Small intestine (tissue), 7 donors: ENCODE measurements around the gene TNS2. TPM values are rescaled to one million over a fixed set of nuclear protein-coding genes. Genes with fewer than 3 reads are reported as not detected.

Experiments
- DNase-seq, 2 donors: peaks; one replicate each; pipeline versions ENCODE4 v3.0.0 to v3.0.0-alpha.2; 2013
- FAIRE-seq: peaks from 2 replicates; lab custom pipeline; 2012; peaks lifted over from hg19 to GRCh38; lab: Jason Lieb, UNC
- H3K27ac ChIP-seq, 3 donors: one replicate each; pipeline ENCODE4 v1.5.1; 2013; ENCODE audit warnings: low read length in 2 of 3, mild to moderate bottlenecking in 2 of 3, control low read depth in 1 of 3, inconsistent platforms in 1 of 3, low read depth in 1 of 3, moderate library complexity in 1 of 3
- H3K27me3 ChIP-seq, 3 donors: one replicate each; pipeline ENCODE4 v1.6.1; 2013; ENCODE audit warnings: low read length in 3 of 3, inconsistent platforms in 1 of 3; ENCODE audit not compliant: control insufficient read depth in 3 of 3, insufficient read depth in 3 of 3
- H3K36me3 ChIP-seq, 3 donors: one replicate each; pipeline ENCODE4 v1.6.1; 2013; ENCODE audit warnings: low read length in 3 of 3, inconsistent platforms in 1 of 3, low read depth in 1 of 3, mild to moderate bottlenecking in 1 of 3, moderate library complexity in 1 of 3; ENCODE audit not compliant: control insufficient read depth in 3 of 3, insufficient read depth in 2 of 3
- H3K4me1 ChIP-seq, 3 donors: one replicate each; pipeline ENCODE4 v1.6.1; 2013; ENCODE audit warnings: low read length in 2 of 3, inconsistent platforms in 1 of 3, low read depth in 1 of 3, mild to moderate bottlenecking in 1 of 3, moderate library complexity in 1 of 3; ENCODE audit not compliant: control insufficient read depth in 3 of 3, insufficient read depth in 2 of 3
- H3K4me3 ChIP-seq, 3 donors: one replicate each; pipeline ENCODE4 v1.5.1; 2013; ENCODE audit warnings: low read length in 3 of 3, control low read depth in 1 of 3, inconsistent platforms in 1 of 3, low read depth in 1 of 3, mild to moderate bottlenecking in 1 of 3, moderate library complexity in 1 of 3
- H3K9me3 ChIP-seq, 2 donors: one replicate each; pipeline ENCODE4 v1.6.1; 2013; ENCODE audit warnings: low read depth in 1 of 2, low read length in 1 of 2; ENCODE audit not compliant: control insufficient read depth in 2 of 2, insufficient read depth in 1 of 2
- WGBS, 3 donors: extraction: QIAGEN DNeasy Blood & Tissue Kit; methylation state at CpG; one replicate each; pipeline ENCODE4 v1.1.7; 2013; 5-methylcytosine and 5-hydroxymethylcytosine counted together
- polyA plus RNA-seq, 4 donors: library from polyadenylated mRNA; stranded (reverse) in 3 of 4; unstranded in 1 of 4; fragments of 200-250 nt in 3 of 4; fragments of 120-200 nt in 1 of 4; gene quantifications; one replicate each; pipeline versions ENCODE4 v1.2.1 to v1.2.3, GENCODE V29; 2013
- donor health status: healthy with polysubstance abuse.
- donor health status: control.
- donor health status: control.
- donor health status: Bipolar disorder and iron deficiency.
- donor health status: healthy.

Gene TNS2
- polyA plus RNA-seq, 4 donors = 5.8 to 52.9 (median 25.0) TPM

DNA sequence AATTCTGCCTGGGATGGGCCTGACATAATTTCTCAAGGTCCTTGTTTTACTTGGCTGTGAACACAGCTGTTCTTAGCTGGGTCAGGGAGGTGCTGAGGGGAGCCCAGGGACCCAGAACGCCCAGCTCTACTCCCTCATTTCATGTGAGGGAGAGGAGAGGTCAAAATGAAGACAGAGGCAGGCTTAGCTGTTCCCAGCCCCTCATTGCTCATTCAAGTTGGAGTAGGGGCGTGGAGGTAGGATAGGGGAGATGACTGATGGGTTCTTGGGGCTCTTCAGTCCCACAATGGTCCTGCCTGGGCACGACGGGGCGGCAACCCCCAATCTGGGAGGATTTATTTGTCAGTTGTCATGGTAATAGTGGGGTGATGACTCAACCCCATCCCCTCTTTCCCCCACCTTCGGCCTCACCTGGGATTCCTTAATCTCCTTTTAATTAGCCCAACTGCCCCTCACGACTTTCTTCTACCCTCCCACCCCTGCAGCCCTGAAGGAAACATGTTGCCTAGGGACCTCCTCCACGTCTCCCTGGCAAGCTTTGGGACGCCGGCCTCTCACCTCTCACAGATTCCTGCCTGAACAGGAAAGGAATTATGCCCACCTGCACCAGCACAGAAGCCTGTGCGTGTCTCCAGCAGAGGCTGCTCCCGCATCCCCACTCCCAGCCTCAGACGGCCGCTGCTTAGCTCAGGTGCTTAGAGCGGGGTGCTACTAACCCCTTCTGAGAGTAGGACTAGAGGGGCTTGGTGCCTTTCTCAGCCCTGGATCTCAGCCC is 19.1 kb downstream of the TNS2 start:
- Histone ChIP-seq H3K9me3 (no peaks in the 10 kb centered on the region), H3K4me1 (peaks cover 0 to 5% (median 2%) of the 10 kb centered on the region in 3 donors), H3K4me3 (no peak overlapping the region), H3K27me3 (no peaks in the 10 kb centered on the region), H3K27ac (no peak overlapping the region), H3K36me3 (peaks cover 8 to 90% (median 10%) of the 10 kb centered on the region in 3 donors)
- DNase-seq (peak in 1 of 2 donors; percentile 1), FAIRE-seq (no peak)
- WGBS, 3 donors = 80 to 91% (median 82%) methylated on average over 14 to 15 of the region's 15 CpGs

DNA sequence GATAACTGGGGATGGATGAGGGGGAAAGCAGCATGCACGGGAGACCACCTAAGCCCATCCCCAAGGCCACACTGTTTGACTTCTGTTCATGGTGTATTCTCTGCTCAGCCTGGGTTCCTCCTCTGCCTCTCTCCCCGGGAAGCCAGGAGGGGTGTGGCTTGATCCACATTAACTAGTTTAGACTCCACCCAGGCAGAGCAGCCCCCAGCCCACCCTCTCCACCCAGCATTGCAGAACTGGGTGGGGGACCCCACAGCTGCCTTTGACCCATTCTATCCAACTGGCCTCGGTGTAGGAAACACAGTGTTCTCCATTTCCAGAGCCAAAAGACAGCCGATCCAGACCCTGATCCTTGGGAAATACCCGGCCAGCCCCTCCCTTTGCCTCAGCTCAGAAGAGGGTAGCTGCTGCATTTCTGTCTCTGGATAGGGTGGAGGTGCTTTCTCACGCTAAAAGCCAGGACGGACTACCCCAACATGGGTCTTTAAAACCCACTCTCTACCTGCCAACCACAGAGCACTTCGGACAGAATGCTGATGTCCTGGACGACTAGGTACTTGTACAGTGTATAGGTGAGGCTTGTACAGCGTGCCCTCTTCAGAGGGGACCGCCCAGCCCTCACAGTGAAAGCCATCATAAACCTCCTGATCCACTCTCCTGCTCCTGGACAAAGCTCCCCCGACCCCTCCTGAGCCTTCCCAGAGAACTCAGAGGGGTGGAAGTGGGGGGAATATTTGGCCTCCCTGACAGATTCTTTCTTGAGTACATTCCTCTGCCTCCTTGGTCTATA is 20.0 kb downstream of the TNS2 start:
- peak overlapping the region in 1 of 3 donors; percentile 37 for H3K27ac ChIP-seq
- H3K4me1 ChIP-seq = peaks cover 0 to 5% (median 2%) of the 10 kb centered on the region in 3 donors
- peaks cover 9 to 90% (median 15%) of the 10 kb centered on the region in 3 donors for H3K36me3 ChIP-seq
- no peak overlapping the region for H3K4me3 ChIP-seq
- H3K9me3 ChIP-seq = no peaks in the 10 kb centered on the region
- FAIRE-seq (no peak), DNase-seq (no peak)
- 72 to 83% (median 80%) methylated on average over 12 of the region's 12 CpGs for WGBS, 3 donors
- no peaks in the 10 kb centered on the region for H3K27me3 ChIP-seq

DNA sequence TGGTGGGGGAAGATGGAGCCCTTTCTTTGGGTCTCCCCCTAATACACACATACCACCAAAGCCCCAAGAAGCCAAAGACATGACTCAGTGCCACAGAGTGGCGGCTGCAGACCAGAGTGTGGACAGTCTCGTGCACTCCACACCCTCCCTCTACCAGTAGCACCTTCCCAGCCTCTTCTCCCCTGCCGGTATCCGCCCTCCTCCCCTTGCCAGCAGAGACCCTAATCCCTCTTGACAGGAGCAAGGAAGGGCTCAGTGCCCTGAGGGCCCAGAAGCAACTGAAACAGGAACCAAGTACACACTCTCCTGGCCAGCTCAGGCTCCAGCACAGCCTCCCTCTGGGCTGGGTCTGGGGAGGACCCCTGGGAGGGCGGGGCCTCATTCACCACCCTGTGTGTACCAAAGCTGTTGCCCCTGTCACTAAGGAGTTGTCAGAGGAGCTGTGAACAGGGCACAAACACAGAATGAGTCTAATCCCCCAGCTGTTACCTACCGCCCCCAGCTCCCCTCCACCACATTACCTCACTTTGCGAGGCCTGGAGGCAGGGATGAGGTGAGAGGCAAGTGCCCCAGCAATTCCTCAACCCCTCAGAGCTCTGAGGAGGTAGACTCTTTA is 21.1 kb downstream of the TNS2 start:
- peaks cover 4 to 90% (median 15%) of the 10 kb centered on the region in 3 donors for H3K36me3 ChIP-seq
- H3K9me3 ChIP-seq = no peaks in the 10 kb centered on the region
- H3K27me3 ChIP-seq = no peaks in the 10 kb centered on the region
- 85 to 89% (median 87%) methylated on average over 7 of the region's 7 CpGs for WGBS, 3 donors
- H3K27ac ChIP-seq = peak overlapping the region in 1 of 3 donors; percentile 64
- H3K4me3 ChIP-seq = no peak overlapping the region
- FAIRE-seq (no peak), DNase-seq (no peak)
- peaks cover 0 to 5% (median 2%) of the 10 kb centered on the region in 3 donors for H3K4me1 ChIP-seq

DNA sequence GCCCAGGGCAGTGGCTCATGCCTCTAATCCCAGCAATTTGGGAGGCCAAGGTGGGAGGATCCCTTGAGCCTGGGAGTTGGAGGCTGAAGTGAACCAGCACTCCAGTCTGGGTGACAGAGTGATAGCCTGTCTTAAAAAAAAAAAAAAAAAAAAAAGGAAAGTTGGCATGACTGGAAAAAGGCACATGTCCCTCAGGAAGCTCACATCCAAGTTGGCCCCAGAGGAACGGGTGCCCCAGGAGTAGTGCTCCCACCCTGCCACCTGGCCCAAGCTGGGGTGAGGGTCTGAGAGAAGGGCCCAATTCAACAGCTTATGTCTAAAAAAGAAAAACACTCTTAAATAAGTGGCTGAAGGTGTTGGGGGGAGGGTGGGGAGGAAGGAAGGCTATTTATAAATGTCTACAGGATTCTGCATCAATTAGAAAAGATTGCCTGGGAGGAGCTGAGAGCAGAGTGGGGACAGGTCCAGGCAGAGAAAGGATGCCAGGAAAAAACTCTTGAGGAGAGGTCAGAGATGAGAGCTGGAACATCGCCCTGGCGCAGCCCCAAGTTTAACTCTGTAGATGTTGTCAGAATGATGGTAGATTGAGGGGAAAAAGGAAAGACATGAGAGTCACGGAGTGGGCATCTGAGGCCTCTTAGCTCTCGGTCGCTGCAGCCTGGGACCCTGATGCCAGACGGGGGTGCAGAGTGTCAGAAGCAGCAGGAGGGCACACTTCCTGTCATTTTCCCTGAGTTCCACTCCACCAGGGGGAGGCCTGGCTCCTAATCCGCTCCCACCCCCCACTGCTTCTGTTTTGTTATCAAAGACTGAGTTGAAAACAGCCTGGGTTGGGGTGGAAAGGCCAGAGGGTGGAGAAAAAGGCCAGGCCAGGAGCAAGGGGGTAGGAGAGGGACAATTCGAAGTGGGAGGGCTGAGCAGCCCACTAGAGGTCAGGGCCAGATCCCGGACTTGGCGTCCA is 22.0 kb downstream of the TNS2 start:
- Histone ChIP-seq H3K9me3 (no peaks in the 10 kb centered on the region), H3K36me3 (peaks cover 4 to 90% (median 15%) of the 10 kb centered on the region in 3 donors), H3K4me3 (no peak overlapping the region), H3K27me3 (no peaks in the 10 kb centered on the region), H3K4me1 (peaks cover 0 to 5% (median 2%) of the 10 kb centered on the region in 3 donors), H3K27ac (peak overlapping the region in 1 of 3 donors; percentile 74)
- DNase-seq (no peak), FAIRE-seq (no peak)
- WGBS, 3 donors = 53 to 90% (median 89%) methylated on average over 11 of the region's 11 CpGs

DNA sequence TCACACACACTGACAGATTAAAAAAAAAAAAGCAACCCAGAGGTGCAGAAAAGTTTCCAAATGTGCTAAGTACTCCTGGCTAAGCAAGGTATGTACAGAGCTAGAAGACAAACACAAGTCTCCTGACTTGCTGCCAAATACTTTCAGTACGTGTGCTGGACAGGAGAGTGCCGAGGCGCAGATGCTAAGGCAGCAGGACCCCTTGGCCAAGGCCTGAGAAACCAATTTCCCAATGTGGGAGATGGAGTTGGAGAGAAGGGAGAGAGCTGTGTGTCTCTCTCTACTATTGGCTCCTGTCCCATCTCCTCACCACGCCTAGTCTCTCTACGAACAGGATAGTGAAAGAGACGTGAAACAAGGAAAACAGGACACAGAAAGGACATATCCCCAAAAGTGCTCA is 24.0 kb downstream of the TNS2 start:
- WGBS, 3 donors = 61 to 65% (median 62%) methylated on average over 6 of the region's 6 CpGs
- H3K27ac ChIP-seq = peak overlapping the region in 2 of 3 donors; percentile 12 to 50
- H3K27me3 ChIP-seq = no peaks in the 10 kb centered on the region
- peaks cover 0 to 7% (median 2%) of the 10 kb centered on the region in 3 donors for H3K4me1 ChIP-seq
- DNase-seq = no peak
- H3K4me3 ChIP-seq = no peak overlapping the region
- peaks cover 4 to 81% (median 6%) of the 10 kb centered on the region in 3 donors for H3K36me3 ChIP-seq
- no peak for FAIRE-seq
- no peaks in the 10 kb centered on the region for H3K9me3 ChIP-seq

DNA sequence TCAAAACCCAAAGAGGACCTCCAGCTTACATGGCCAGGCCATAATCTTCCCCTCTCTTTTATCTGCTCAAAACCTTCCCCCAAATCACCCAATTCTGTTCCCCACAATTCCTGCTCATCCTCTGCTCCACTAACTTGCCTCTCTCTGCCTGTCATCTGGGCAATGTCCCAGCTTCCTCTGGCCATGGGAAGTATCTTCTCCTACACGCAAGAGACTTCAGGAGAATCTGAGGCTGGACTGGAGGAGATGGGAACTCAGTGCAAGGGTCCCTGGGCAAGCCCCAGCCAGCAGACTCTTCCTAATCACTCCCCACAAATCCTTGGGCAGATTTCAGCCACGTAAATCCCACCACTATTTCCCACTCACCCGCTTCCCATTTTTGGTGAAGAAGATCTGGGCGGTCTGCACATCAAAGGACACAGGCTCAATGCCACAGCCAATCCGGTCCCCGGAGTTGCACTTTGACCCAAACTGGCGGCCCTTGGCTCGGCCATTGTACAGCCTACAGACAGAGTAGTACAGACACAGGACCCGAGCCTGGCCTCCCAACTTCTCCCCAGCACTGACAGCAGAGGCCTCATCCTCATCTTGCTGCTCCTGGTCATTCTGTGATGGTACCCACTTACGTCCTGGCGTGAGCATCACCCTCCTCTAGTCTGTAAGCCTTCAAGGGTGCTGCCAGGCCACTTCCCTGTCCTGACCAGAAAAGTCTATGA is 24.6 kb downstream of the TNS2 start:
- 79 to 84% (median 83%) methylated on average over 11 of the region's 11 CpGs for WGBS, 3 donors
- DNase-seq = no peak
- no peaks in the 10 kb centered on the region for H3K9me3 ChIP-seq
- H3K27ac ChIP-seq = peak overlapping the region in 2 of 3 donors; percentile 12 to 50
- H3K36me3 ChIP-seq = peaks cover 4 to 75% (median 6%) of the 10 kb centered on the region in 3 donors
- H3K27me3 ChIP-seq = no peaks in the 10 kb centered on the region
- FAIRE-seq = no peak
- H3K4me3 ChIP-seq = no peak overlapping the region
- peaks cover 0 to 7% (median 2%) of the 10 kb centered on the region in 3 donors for H3K4me1 ChIP-seq

DNA sequence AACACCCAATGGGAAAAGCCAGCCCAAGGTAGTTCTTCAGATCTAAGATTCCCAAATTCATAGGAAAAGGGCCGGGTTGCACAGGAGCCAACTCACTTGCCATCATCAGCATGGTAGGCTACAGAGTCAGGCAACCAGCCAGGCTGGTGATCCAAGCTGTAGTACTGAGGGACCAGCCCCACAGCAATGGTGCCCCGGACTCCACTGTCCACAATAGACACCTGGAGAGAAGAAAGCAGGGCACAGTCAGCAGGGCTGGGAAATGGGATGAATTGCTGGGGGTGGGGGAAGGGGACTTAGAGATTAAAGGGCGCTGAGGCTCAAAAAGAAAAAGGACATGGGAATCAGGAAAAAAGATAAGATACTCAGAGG is 25.1 kb downstream of the TNS2 start:
- DNase-seq = no peak
- Histone ChIP-seq H3K36me3 (peaks cover 4 to 70% (median 6%) of the 10 kb centered on the region in 3 donors), H3K9me3 (no peaks in the 10 kb centered on the region), H3K27me3 (no peaks in the 10 kb centered on the region), H3K4me3 (no peak overlapping the region), H3K27ac (no peak overlapping the region), H3K4me1 (peaks cover 0 to 9% (median 2%) of the 10 kb centered on the region in 3 donors)
- WGBS, 3 donors = 92 to 95% (median 94%) methylated on average over 3 of the region's 3 CpGs
- no peak for FAIRE-seq
